HG03469 (cell line): ENCODE measurements around the gene NAA15.
"Not testable (repeated sequence)": the region's sequence is repeated elsewhere in the genome, so short reads cannot be mapped to it uniquely, and the experiment has no call there.

Source experiments
- ATAC-seq: cut with Tn5 transposase; IDR thresholded peaks from one replicate; pipeline ENCODE4 v1.9.1; 2021; ENCODE audit warnings: mild to moderate bottlenecking, moderate library complexity, moderate number of reproducible peaks; ENCODE audit not compliant: unreplicated experiment

Gene NAA15

GRCh38 chr4:139443661-139444060, 142.4 kb downstream of the NAA15 start:
- ATAC-seq: no peak

- ATAC-seq: not testable (repeated sequence)
Observed at GRCh38 chr4:139444881-139445280, 143.6 kb downstream of the NAA15 start.

GRCh38 chr4:139447078-139447477, 145.8 kb downstream of the NAA15 start:
- ATAC-seq: not testable (repeated sequence)

GRCh38 chr4:139450586-139450985, 149.3 kb downstream of the NAA15 start:
- ATAC-seq: no peak

- no peak for ATAC-seq
Observed at GRCh38 chr4:139451997-139452396, 150.7 kb downstream of the NAA15 start.

- ATAC-seq: peak; percentile 34
Observed at GRCh38 chr4:139453041-139453370, 151.7 kb downstream of the NAA15 start.

GRCh38 chr4:139453371-139454110, 152.2 kb downstream of the NAA15 start:
- peak; percentile 83 for ATAC-seq

- no peak for ATAC-seq
Observed at GRCh38 chr4:139454111-139455045, 153.1 kb downstream of the NAA15 start, which contains the start of gene RAB33B. RAB33B (plus strand) TSS chr4:139454121; CDS start chr4:139454196, 75 bp downstream.

GRCh38 chr4:139455126-139455538, 153.8 kb downstream of the NAA15 start:
- ATAC-seq: no peak

- ATAC-seq: no peak
Observed at GRCh38 chr4:139457318-139457717, 156.0 kb downstream of the NAA15 start.

GRCh38 chr4:139458543-139458942, 157.2 kb downstream of the NAA15 start:
- no peak for ATAC-seq

GRCh38 chr4:139458999-139459398, 157.7 kb downstream of the NAA15 start:
- ATAC-seq: no peak

- ATAC-seq: no peak
Observed at GRCh38 chr4:139460565-139460964, 159.3 kb downstream of the NAA15 start.

GRCh38 chr4:139461022-139461628, 159.8 kb downstream of the NAA15 start:
- ATAC-seq: no peak

GRCh38 chr4:139464512-139464911, 163.2 kb downstream of the NAA15 start:
- ATAC-seq: not testable (repeated sequence)

GRCh38 chr4:139465922-139466321, 164.6 kb downstream of the NAA15 start:
- ATAC-seq: no peak

GRCh38 chr4:139468756-139469155, 167.5 kb downstream of the NAA15 start:
- ATAC-seq: not testable (repeated sequence)

GRCh38 chr4:139469216-139469615, 167.9 kb downstream of the NAA15 start:
- no peak for ATAC-seq
